ENCODE measurements around the gene LTBP1.

DNA sequence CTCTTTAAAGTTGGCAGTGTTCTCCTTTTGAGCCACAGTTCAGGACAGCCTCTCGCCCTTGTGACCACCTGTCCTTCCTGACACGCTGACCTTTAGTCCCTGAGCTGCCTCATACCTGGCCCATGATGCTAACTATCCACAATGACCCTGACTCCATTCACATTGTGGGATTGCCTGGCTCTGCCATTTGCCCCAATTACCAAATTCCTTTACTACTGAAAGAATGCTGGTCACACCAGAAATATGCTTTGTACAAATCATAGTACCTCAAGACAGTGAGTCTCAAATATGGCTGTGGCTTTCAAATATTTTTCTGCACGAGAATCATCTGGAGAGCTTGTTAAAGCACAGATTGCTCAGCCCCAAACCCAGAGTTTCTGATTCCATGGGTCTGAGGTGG lies 54.2 kb downstream of the LTBP1 start:
- TF ChIP-seq, protein P1, sequence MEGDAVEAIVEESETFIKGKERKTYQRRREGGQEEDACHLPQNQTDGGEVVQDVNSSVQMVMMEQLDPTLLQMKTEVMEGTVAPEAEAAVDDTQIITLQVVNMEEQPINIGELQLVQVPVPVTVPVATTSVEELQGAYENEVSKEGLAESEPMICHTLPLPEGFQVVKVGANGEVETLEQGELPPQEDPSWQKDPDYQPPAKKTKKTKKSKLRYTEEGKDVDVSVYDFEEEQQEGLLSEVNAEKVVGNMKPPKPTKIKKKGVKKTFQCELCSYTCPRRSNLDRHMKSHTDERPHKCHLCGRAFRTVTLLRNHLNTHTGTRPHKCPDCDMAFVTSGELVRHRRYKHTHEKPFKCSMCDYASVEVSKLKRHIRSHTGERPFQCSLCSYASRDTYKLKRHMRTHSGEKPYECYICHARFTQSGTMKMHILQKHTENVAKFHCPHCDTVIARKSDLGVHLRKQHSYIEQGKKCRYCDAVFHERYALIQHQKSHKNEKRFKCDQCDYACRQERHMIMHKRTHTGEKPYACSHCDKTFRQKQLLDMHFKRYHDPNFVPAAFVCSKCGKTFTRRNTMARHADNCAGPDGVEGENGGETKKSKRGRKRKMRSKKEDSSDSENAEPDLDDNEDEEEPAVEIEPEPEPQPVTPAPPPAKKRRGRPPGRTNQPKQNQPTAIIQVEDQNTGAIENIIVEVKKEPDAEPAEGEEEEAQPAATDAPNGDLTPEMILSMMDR (IDR thresholded peaks at IDR 0.05; ENCODE audit: insufficient read depth, low read depth, low read length) = no peak
- TF ChIP-seq EZH2 (IDR thresholded peaks at IDR 0.05; ENCODE audit: insufficient read depth, low read length) = no peak

Data from astrocyte (in vitro differentiated cells and primary cell).